GM12873 (cell line): Measurements from ENCODE around the gene SPATS2.

Experiments used
- CTCF ChIP-seq: IDR thresholded peaks from 2 replicates; pipeline ENCODE4 v1.5.1; 2012; ENCODE audit warnings: low read depth, mild to moderate bottlenecking, moderate library complexity, low read length, control low read depth; ENCODE audit not compliant: insufficient read depth; ENCODE audit errors: missing control alignments

The SPATS2 gene

DNA sequence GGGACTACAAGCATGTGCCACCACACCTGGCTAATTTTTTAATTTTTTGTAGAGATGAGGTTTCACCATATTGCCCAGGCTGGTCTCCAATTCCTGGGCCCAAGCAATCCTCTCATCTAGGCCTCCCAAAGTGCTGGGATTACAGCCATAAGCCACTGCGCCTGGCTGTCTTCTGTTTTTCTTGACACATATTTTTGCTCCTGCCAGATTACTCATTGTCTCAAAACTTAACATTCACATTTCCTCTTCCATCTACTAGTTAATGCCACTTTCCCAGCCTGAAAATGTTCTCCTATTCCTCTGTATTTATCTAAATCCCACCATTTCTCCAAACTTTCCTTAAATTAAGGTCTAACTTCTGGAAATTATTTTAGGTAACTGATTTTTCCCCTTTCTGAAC lies 135.3 kb downstream of the SPATS2 start:
- no peak for TF ChIP-seq CTCF

DNA sequence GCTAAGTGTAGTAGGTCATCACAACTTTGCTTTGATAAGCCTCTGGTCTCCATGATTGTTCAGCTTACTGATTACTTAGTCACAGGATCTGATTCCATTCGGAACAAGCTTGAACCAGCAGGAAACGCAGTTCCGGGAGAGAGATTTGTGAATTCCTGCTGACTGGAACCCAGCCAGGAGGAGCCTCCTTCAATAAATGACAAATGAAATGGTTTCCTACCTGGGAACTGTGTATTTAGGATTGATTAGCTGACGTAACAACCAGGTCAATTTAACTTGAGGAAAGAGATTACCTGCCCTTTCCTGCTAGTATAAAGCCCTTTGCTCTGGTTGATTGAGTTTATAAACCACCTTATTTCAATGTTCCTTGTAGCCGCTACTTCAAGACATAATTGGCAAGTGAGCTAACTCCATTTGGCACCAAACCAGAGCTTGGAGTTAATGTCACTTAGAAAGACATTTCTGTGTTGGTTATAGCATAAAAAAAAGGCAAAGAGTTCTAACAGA lies 136.5 kb downstream of the SPATS2 start:
- no peak for TF ChIP-seq CTCF

GRCh38 chr12:49505672-49506071 lies 138.4 kb downstream of the SPATS2 start:
- TF ChIP-seq CTCF, result no peak

GRCh38 chr12:49507139-49507538 lies 139.9 kb downstream of the SPATS2 start:
- TF ChIP-seq CTCF, result no peak

DNA sequence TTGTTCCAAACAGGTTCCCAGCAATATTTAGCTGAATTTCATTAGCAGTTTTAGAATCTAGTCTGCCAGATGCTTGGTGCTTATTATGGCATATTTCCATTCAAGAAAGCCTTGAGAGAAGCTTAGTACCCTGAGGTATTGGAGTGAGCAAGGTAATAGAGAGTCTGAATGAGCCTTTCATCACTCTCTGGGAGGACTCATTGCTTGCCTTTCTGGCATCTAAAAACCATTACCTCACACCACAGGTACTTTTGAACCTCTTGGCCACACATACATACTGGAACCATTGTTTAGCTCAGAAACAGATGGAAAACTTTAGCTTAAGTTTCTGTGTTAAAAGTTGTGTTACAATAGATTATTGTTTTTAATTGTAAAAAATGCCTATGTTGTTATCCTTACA lies 144.1 kb downstream of the SPATS2 start:
- no peak for TF ChIP-seq CTCF

DNA sequence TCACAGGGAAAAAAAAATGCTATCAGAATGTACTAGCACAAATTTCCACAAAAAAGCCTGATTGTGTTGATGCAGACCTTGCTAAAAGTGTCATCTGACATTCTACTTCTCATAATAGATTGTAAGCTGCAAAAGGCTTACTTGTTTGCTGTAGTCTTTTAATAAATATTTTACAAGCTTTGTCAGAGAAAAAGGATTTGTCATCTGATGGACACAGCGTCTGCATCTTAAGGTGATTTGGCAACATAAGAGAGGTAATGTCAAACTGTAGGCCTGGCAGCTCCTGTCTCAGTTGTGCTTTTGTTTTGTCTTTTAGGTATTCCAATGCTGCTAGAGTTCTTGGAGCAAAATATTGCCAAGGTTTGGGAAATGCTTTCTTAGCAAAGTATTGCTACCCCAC lies 145.3 kb downstream of the SPATS2 start:
- TF ChIP-seq CTCF, result no peak

DNA sequence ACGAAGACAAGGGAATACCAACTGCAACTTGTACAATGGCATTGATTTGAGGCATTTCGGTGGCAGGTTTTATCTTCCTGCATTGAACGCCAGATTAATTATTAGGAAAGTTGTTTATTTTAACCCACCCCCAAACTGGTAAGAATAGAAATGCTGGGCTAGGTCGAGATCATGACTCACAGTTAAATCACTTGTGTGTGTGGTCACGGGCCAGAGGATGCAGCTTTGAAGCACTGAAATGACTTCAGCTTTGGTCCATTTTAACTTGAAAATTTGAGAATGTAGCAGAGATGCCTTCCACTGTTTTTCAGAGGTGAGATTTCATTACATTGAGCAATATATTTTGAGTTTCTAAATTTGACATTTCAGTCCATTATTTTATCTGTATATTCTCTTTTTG lies 148.0 kb downstream of the SPATS2 start:
- TF ChIP-seq CTCF, result no peak

DNA sequence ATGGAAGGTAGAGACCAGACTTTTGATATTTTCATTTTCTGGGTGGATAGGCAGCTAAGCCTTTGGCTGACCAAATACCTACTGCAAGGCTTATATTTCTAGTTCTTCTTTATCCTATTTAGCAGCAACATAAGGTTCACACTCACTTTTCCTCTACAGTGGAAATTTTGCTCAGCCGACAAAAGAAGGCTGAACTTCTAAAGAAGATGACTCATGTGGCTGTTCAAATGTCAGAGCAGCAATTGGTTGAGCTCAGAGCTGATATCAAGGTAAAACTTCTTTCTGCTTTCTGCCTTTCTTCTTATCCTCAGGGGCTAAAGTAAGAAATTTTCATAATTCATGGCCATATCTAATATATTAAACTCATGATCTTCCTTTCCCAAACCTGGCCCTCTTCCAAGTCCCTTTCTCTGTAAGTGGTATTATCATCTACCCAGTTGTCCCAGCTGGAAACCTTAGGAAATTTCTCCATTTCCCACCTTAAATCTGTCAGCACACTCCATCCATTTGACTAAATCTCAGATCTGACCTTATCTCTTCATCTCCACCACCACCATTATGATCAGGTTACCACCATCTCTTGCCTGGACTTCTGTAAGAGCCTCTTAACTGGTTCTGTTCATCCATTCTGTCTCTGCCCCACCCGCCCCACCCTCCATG lies 151.8 kb downstream of the SPATS2 start:
- TF ChIP-seq CTCF, result no peak
